H1 (cell line): ENCODE data around the gene CDADC1. TPM values are rescaled to one million over a fixed set of nuclear protein-coding genes. Genes with fewer than 3 reads are reported as not detected.

Experiments
- CTCF ChIA-PET: fragments of 300-600 bp; sonication (Branson Sonifier 250); formaldehyde crosslinking; loops from one replicate; lab custom pipeline; 2021; ENCODE audit not compliant: partially characterized antibody; lab: Charles Lee
- POLR2A ChIA-PET: fragments of 300-600 bp; sonication (Branson Sonifier 250); formaldehyde crosslinking; loops from one replicate; lab custom pipeline; 2021; ENCODE audit warnings: inconsistent platforms; ENCODE audit not compliant: partially characterized antibody; lab: Charles Lee
- DNase-seq, 2 experiments: peaks; one replicate each; pipeline versions ENCODE4 v3.0.0 to v3.0.0-alpha.2; 2010 to 2022; ENCODE audit warnings: low spot score in 2 of 2, low read depth in 1 of 2, mixed read lengths in 1 of 2
- FAIRE-seq: peaks from 2 replicates; lab custom pipeline; 2011; peaks lifted over from hg19 to GRCh38; lab: Jason Lieb, UNC
- H2AFZ ChIP-seq: 2 replicates; pipeline ENCODE4 v1.8.1; 2012; ENCODE audit warnings: low read length, inconsistent platforms
- H2AK5ac ChIP-seq: 2 replicates; pipeline ENCODE4 v1.6.1; 2013; ENCODE audit warnings: low read depth, low read length
- H2BK120ac ChIP-seq: replicated peaks from 2 replicates; pipeline ENCODE3; 2013; ENCODE audit warnings: low read depth, low read length, inconsistent platforms
- H2BK12ac ChIP-seq: 2 replicates; pipeline ENCODE4 v1.6.1; 2013; ENCODE audit warnings: low read depth, low read length
- H2BK15ac ChIP-seq: 2 replicates; pipeline ENCODE4 v1.6.1; 2013; ENCODE audit warnings: low read length
- H2BK20ac ChIP-seq: 2 replicates; pipeline ENCODE4 v1.6.1; 2013; ENCODE audit warnings: low read length
- H2BK5ac ChIP-seq: 2 replicates; pipeline ENCODE4 v1.6.1; 2013; ENCODE audit warnings: low read depth, low read length
- H3K14ac ChIP-seq: 2 replicates; pipeline ENCODE4 v1.6.1; 2013; ENCODE audit warnings: inconsistent platforms; ENCODE audit not compliant: insufficient read length
- H3K18ac ChIP-seq: 2 replicates; pipeline ENCODE4 v1.6.1; 2013; ENCODE audit warnings: low read length; ENCODE audit errors: extremely low read depth
- H3K23ac ChIP-seq: 2 replicates; pipeline ENCODE4 v1.6.1; 2013; ENCODE audit warnings: inconsistent platforms; ENCODE audit not compliant: insufficient read length
- H3K23me2 ChIP-seq: 2 replicates; pipeline ENCODE4 v1.6.1; 2013; ENCODE audit warnings: low read depth, low read length
- H3K27ac ChIP-seq: 2 replicates; pipeline ENCODE4 v1.6.1; 2011; ENCODE audit warnings: low read depth, low read length, inconsistent platforms
- H3K27me3 ChIP-seq, 4 experiments: replicated peaks in 1 of 4; 1 replicate in 1 of 4; 2 replicates in 3 of 4; pipeline versions ENCODE4 v1.6.1 to v1.8.1; 2011 to 2013; ENCODE audit warnings: low read length in 3 of 4, mild to moderate bottlenecking in 3 of 4, inconsistent platforms in 2 of 4, mixed read lengths in 2 of 4, moderate library complexity in 1 of 4; ENCODE audit not compliant: control insufficient read depth in 3 of 4, insufficient read depth in 3 of 4; ENCODE audit errors: extremely low read depth in 1 of 4
- H3K36me3 ChIP-seq, 4 experiments: 2 replicates each; pipeline versions ENCODE4 v1.6.1 to v1.8.1; 2011 to 2013; ENCODE audit warnings: mild to moderate bottlenecking in 4 of 4, low read length in 3 of 4, moderate library complexity in 2 of 4, control low read depth in 1 of 4, inconsistent platforms in 1 of 4; ENCODE audit not compliant: insufficient read depth in 4 of 4, control insufficient read depth in 2 of 4
- H3K4ac ChIP-seq: replicated peaks from 2 replicates; pipeline ENCODE3; 2013; ENCODE audit warnings: low read length, low read depth, mixed read lengths, inconsistent platforms; ENCODE audit not compliant: insufficient read length
- H3K4me1 ChIP-seq, 4 experiments: replicated peaks in 1 of 4; 1 replicate in 1 of 4; 2 replicates in 3 of 4; pipeline versions ENCODE4 v1.6.1 to v1.8.1; 2011 to 2013; ENCODE audit warnings: low read length in 3 of 4, inconsistent platforms in 2 of 4, mixed read lengths in 1 of 4; ENCODE audit not compliant: insufficient read depth in 4 of 4, control insufficient read depth in 3 of 4
- H3K4me2 ChIP-seq, 2 experiments: 2 replicates each; pipeline versions ENCODE4 v1.6.1 to v1.8.1; 2011 to 2013; ENCODE audit warnings: low read depth in 2 of 2, low read length in 2 of 2, control low read depth in 1 of 2, inconsistent platforms in 1 of 2, mild to moderate bottlenecking in 1 of 2; ENCODE audit not compliant: insufficient read depth in 1 of 2
- H3K4me3 ChIP-seq, 4 experiments: fragments of 200-600, 300-600 bp in 1 of 4; sonication (generic), shearing (Covaris generic), sonication (Bioruptor Twin) in 1 of 4; 2 replicates each; pipeline versions ENCODE4 v1.5.1 to v1.8.1; 2011 to 2016; ENCODE audit warnings: low read length in 4 of 4, low read depth in 3 of 4, control low read depth in 2 of 4, inconsistent platforms in 2 of 4, mild to moderate bottlenecking in 2 of 4, mixed read lengths in 1 of 4, moderate library complexity in 1 of 4; ENCODE audit not compliant: insufficient read depth in 2 of 4; ENCODE audit errors: extremely low read depth in 1 of 4
- H3K56ac ChIP-seq: replicated peaks from 2 replicates; pipeline ENCODE3; 2013; ENCODE audit warnings: low read depth, mild to moderate bottlenecking, mixed read lengths, low read length, inconsistent platforms; ENCODE audit not compliant: insufficient read length
- H3K79me1 ChIP-seq: 2 replicates; pipeline ENCODE4 v1.6.1; 2013; ENCODE audit warnings: low read depth, low read length, control low read depth
- H3K79me2 ChIP-seq, 2 experiments: 2 replicates each; pipeline versions ENCODE4 v1.6.1 to v1.8.1; 2012 to 2013; ENCODE audit warnings: low read length in 2 of 2, mild to moderate bottlenecking in 2 of 2, inconsistent platforms in 1 of 2; ENCODE audit not compliant: insufficient read depth in 2 of 2, control insufficient read depth in 1 of 2
- H3K9ac ChIP-seq, 4 experiments: replicated peaks in 1 of 4; 1 replicate in 1 of 4; 2 replicates in 3 of 4; pipeline versions ENCODE4 v1.6.1 to v1.8.1; 2011 to 2013; ENCODE audit warnings: low read depth in 3 of 4, low read length in 3 of 4, control low read depth in 2 of 4, mild to moderate bottlenecking in 2 of 4, moderate library complexity in 2 of 4, inconsistent platforms in 1 of 4; ENCODE audit errors: extremely low read depth in 1 of 4
- H3K9me3 ChIP-seq, 2 experiments: 2 replicates each; pipeline versions ENCODE4 v1.6.1 to v1.8.1; 2012 to 2013; ENCODE audit warnings: mild to moderate bottlenecking in 2 of 2, moderate library complexity in 2 of 2, control low read depth in 1 of 2, inconsistent platforms in 1 of 2, low read depth in 1 of 2, low read length in 1 of 2, mixed read lengths in 1 of 2; ENCODE audit not compliant: insufficient read depth in 2 of 2
- H4K20me1 ChIP-seq, 2 experiments: replicated peaks in 1 of 2; 2 replicates each; pipeline versions ENCODE3 to v1.8.1; 2011 to 2013; ENCODE audit warnings: inconsistent platforms in 2 of 2, low read length in 2 of 2, mild to moderate bottlenecking in 1 of 2; ENCODE audit not compliant: insufficient read depth in 2 of 2, control insufficient read depth in 1 of 2
- H4K5ac ChIP-seq: 2 replicates; pipeline ENCODE4 v1.6.1; 2013; ENCODE audit warnings: low read length, low read depth, mixed read lengths, inconsistent platforms; ENCODE audit not compliant: insufficient read length
- H4K8ac ChIP-seq: 2 replicates; pipeline ENCODE4 v1.8.0; 2013; ENCODE audit warnings: mild to moderate bottlenecking, moderate library complexity, low read length, inconsistent platforms; ENCODE audit not compliant: insufficient read depth; ENCODE audit errors: extremely low read depth
- H4K91ac ChIP-seq: replicated peaks from 2 replicates; pipeline ENCODE3; 2013; ENCODE audit warnings: low read length, mixed read lengths, inconsistent platforms; ENCODE audit not compliant: insufficient read length
- ASH2L ChIP-seq: fragments of 200-600, 300-600 bp; sonication (generic); IDR thresholded peaks from one replicate; pipeline ENCODE4 v1.7.1; 2017; ENCODE audit warnings: low read length
- E2F6 ChIP-seq: IDR thresholded peaks from 2 replicates; pipeline ENCODE4 v1.6.1; 2012; ENCODE audit warnings: inconsistent platforms
- GABPA ChIP-seq: IDR thresholded peaks from 2 replicates; pipeline ENCODE4 v1.6.1; 2011; ENCODE audit warnings: mild to moderate bottlenecking, low read length, moderate library complexity, borderline replicate concordance; ENCODE audit not compliant: insufficient read depth
- GTF2F1 ChIP-seq: IDR thresholded peaks from 2 replicates; pipeline ENCODE4 v1.6.1; 2012; ENCODE audit warnings: low read depth, low read length, improper control_type of control experiment, borderline replicate concordance
- MAFK ChIP-seq: IDR thresholded peaks from 2 replicates; pipeline ENCODE4 v1.6.1; 2012; ENCODE audit warnings: low read depth, mild to moderate bottlenecking, improper control_type of control experiment, low read length
- RXRA ChIP-seq: IDR thresholded peaks from 2 replicates; pipeline ENCODE4 v1.6.1; 2011; ENCODE audit warnings: low read depth, mild to moderate bottlenecking, low read length, moderate library complexity; ENCODE audit not compliant: insufficient read depth
- SP2 ChIP-seq: IDR thresholded peaks from 2 replicates; pipeline ENCODE4 v1.6.1; 2012; ENCODE audit warnings: mild to moderate bottlenecking, low read length, inconsistent platforms
- ZNF274 ChIP-seq: IDR thresholded peaks from 2 replicates; pipeline ENCODE4 v1.7.0; 2012; ENCODE audit warnings: low read length, borderline replicate concordance; ENCODE audit errors: extremely low read depth
- WGBS, 2 experiments: shearing (Covaris generic) in 1 of 2; methylation state at CpG; one replicate each; pipeline versions ENCODE4 v1.1.6 to v1.1.7; 2013 to 2015; ENCODE audit warnings: low lambda C conversion rate in 2 of 2, mixed read lengths in 2 of 2, inconsistent platforms in 1 of 2, low coverage in 1 of 2, missing lambda C conversion rate in 1 of 2; ENCODE audit not compliant: insufficient replicate concordance in 2 of 2, insufficient coverage in 1 of 2, insufficient read length in 1 of 2; ENCODE audit errors: extremely low coverage in 1 of 2, missing lambda C conversion rate in 1 of 2; 5-methylcytosine and 5-hydroxymethylcytosine counted together
- polyA plus RNA-seq, 7 experiments: library from polyadenylated mRNA; depleted of rRNA in 3 of 7; stranded (reverse) in 5 of 7; unstranded in 2 of 7; fragments of >200 nt in 5 of 7; fragments of 200-250 nt in 2 of 7; gene quantifications; 1 replicate in 5 of 7; 2 replicates in 1 of 7; 4 replicates in 1 of 7; pipeline versions ENCODE4 v1.2.1 to v1.2.3, GENCODE V29; 2011 to 2013; ENCODE audit warnings: missing spikeins in 2 of 7, mixed read lengths in 2 of 7
- total RNA-seq: library from RNA; stranded (reverse); fragmentation: NEBNext Ultra II Directional; extraction: Animal tissue kit (Norgen Biotek cat#: 25700); gene quantifications from 2 replicates; pipeline ENCODE4 v1.2.1, GENCODE V29; 2021
- TF ChIP-seq, protein P1 (sequence below): IDR thresholded peaks from 2 replicates; pipeline ENCODE4 v1.6.1; 2011; ENCODE audit warnings: low read length, improper control_type of control experiment

CDADC1 gene
- total and polyA plus RNA-seq, 2 of the 8 experiments (the other 6 are each of a cell fraction or from before 2014, with no cell fraction given): 0.98 to 2.7 TPM

GRCh38 chr13:49220036-49220855 lies 27.5 kb upstream of the CDADC1 start, which contains the start of gene MLNR:
Gene MLNR (plus strand): TSS chr13:49220338. CDS start chr13:49220338, 0 bp downstream.
- CTCF ChIA-PET: interaction anchor here (0.8 to 1.4 kb wide), 9 partner anchors 11 to 486 kb away, joined by 3 to 6 read pairs (median 4); no protein-coding TSS in a partner anchor
- WGBS, 2 experiments: 5% methylated on average over 87 of the region's 111 CpGs; no CpG with 5 or more reads in 1 of the 2 experiments
- no peak for FAIRE-seq
- peak within 1 kb of the TSS; percentile 54 for H4K91ac ChIP-seq
- POLR2A ChIA-PET: no interaction called here
- H3K14ac ChIP-seq: no peak within 1 kb of the TSS
- peak within 1 kb of the TSS; percentile 35 for H3K56ac ChIP-seq
- no peaks in the 10 kb centered on the region for H3K79me1 ChIP-seq
- H3K4me2 ChIP-seq: peak within 1 kb of the TSS; percentile 77 to 80
- peak within 1 kb of the TSS in 2 of 4 experiments; percentile 25 to 40; a peak in 2 of 7 replicates for H3K9ac ChIP-seq
- peaks cover 0 to 2% of the 10 kb centered on the region in 2 experiments for H4K20me1 ChIP-seq
- H3K18ac ChIP-seq: no peak within 1 kb of the TSS
- peaks cover 20% of the 10 kb centered on the region for H3K23me2 ChIP-seq
- H3K4ac ChIP-seq: peak within 1 kb of the TSS; percentile 92
- no peak within 1 kb of the TSS for H4K5ac ChIP-seq
- peak within 1 kb of the TSS; percentile 58 for H2BK120ac ChIP-seq
- H3K27me3 ChIP-seq: peaks cover 49 to 80% (median 75%) of the 10 kb centered on the region in 4 experiments
- peaks cover 0 to 4% (median 0%) of the 10 kb centered on the region in 4 experiments; a peak in 1 of 8 replicates for H3K36me3 ChIP-seq
- H2BK5ac ChIP-seq: no peak within 1 kb of the TSS; the same call in 1 of the 2 replicates
- peak within 1 kb of the TSS; percentile 93; the same call in 1 of the 2 replicates for H2BK12ac ChIP-seq
- H3K4me1 ChIP-seq: peaks cover 0 to 15% (median 8%) of the 10 kb centered on the region in 4 experiments; a peak in 6 of 7 replicates
- H4K8ac ChIP-seq: peak within 1 kb of the TSS; percentile 82
- no peak within 1 kb of the TSS for H2BK20ac ChIP-seq
- no peaks in the 10 kb centered on the region for H3K9me3 ChIP-seq
- H3K27ac ChIP-seq: no peak within 1 kb of the TSS
- H2AFZ ChIP-seq: peak within 1 kb of the TSS; percentile 97; the same call in 1 of the 2 replicates
- H3K79me2 ChIP-seq: no peaks in the 10 kb centered on the region
- peak within 1 kb of the TSS; percentile 34 to 61 (median 38) for H3K4me3 ChIP-seq
- no peak within 1 kb of the TSS for H2AK5ac ChIP-seq
- no peak within 1 kb of the TSS for H3K23ac ChIP-seq
- DNase-seq: peak in 1 of 2 experiments; percentile 81
- H2BK15ac ChIP-seq: peak within 1 kb of the TSS; percentile 65; the same call in 1 of the 2 replicates
- TF ChIP-seq MAFK (no peak), SP2 (no peak), ASH2L (peak; percentile 27), GABPA (no peak), RXRA (no peak), E2F6 (peak; percentile 97), GTF2F1 (no peak), ZNF274 (no peak)
- TF ChIP-seq, protein P1, sequence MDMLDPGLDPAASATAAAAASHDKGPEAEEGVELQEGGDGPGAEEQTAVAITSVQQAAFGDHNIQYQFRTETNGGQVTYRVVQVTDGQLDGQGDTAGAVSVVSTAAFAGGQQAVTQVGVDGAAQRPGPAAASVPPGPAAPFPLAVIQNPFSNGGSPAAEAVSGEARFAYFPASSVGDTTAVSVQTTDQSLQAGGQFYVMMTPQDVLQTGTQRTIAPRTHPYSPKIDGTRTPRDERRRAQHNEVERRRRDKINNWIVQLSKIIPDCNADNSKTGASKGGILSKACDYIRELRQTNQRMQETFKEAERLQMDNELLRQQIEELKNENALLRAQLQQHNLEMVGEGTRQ: no peak
